ENCODE data around the gene WWTR1. TPM values are rescaled to one million over a fixed set of nuclear protein-coding genes. Genes with fewer than 3 reads are reported as not detected.

The WWTR1 gene
- total RNA-seq, 1 donor from 2014 or later: 98.0 TPM

GRCh38 chr3:149701977-149702350, 44.1 kb upstream of the WWTR1 start:
- Mint-ChIP-seq H3K27ac (no peak overlapping the region), H3K27me3 (ENCODE audit: low read depth) (no peaks in the 10 kb centered on the region), H3K36me3 (peaks cover 3% of the 10 kb centered on the region), H3K4me1 (peaks cover 4% of the 10 kb centered on the region), H3K4me3 (no peak overlapping the region), H3K9me3 (peaks cover 20% of the 10 kb centered on the region)
- TF ChIP-seq, protein P1, sequence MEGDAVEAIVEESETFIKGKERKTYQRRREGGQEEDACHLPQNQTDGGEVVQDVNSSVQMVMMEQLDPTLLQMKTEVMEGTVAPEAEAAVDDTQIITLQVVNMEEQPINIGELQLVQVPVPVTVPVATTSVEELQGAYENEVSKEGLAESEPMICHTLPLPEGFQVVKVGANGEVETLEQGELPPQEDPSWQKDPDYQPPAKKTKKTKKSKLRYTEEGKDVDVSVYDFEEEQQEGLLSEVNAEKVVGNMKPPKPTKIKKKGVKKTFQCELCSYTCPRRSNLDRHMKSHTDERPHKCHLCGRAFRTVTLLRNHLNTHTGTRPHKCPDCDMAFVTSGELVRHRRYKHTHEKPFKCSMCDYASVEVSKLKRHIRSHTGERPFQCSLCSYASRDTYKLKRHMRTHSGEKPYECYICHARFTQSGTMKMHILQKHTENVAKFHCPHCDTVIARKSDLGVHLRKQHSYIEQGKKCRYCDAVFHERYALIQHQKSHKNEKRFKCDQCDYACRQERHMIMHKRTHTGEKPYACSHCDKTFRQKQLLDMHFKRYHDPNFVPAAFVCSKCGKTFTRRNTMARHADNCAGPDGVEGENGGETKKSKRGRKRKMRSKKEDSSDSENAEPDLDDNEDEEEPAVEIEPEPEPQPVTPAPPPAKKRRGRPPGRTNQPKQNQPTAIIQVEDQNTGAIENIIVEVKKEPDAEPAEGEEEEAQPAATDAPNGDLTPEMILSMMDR (IDR thresholded peaks at IDR 0.05; ENCODE audit: unreplicated experiment): no peak
- DNase-seq (ENCODE audit: low spot score in 2 of 2, unreplicated experiment in 2 of 2): no peak

GRCh38 chr3:149701206-149701976, 43.6 kb upstream of the WWTR1 start:
- peaks cover 26% of the 10 kb centered on the region for H3K9me3 Mint-ChIP-seq
- peaks cover 3% of the 10 kb centered on the region for H3K36me3 Mint-ChIP-seq
- TF ChIP-seq, protein P1 (IDR thresholded peaks at IDR 0.05; ENCODE audit: unreplicated experiment): no peak
- no peaks in the 10 kb centered on the region for H3K27me3 Mint-ChIP-seq (ENCODE audit: low read depth)
- DNase-seq (ENCODE audit: low spot score in 2 of 2, unreplicated experiment in 2 of 2): no peak
- no peak overlapping the region for H3K27ac Mint-ChIP-seq
- no peak overlapping the region for H3K4me3 Mint-ChIP-seq
- peaks cover 4% of the 10 kb centered on the region for H3K4me1 Mint-ChIP-seq

- Mint-ChIP-seq H3K36me3 (peaks cover 6% of the 10 kb centered on the region), H3K4me3 (no peak overlapping the region), H3K4me1 (no peaks in the 10 kb centered on the region), H3K27me3 (ENCODE audit: low read depth) (no peaks in the 10 kb centered on the region), H3K9me3 (peaks cover 27% of the 10 kb centered on the region), H3K27ac (no peak overlapping the region)
- TF ChIP-seq, protein P1 (IDR thresholded peaks at IDR 0.05; ENCODE audit: unreplicated experiment): no peak
- no peak for DNase-seq (ENCODE audit: low spot score in 2 of 2, unreplicated experiment in 2 of 2)
Observed at GRCh38 chr3:149688122-149688757, 30.4 kb upstream of the WWTR1 start.

DNA sequence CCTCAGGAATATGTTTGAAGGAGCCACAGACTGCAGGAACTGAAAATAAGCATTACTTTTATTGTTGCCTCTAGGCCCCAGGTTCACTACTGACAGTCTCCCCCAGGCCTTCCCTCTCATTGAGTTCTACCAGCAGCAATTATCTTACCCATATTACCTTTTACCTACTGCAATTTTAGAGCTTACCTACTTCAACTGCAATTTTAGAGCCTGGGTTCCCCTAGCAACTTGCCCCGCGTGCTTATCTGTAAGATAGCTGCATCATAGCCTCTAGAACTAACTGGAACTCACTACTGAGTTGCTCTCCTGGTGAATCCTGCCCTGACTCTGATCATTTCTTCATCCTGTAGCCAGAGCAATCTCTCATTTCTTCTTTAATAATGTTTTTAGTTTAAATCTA, 29.2 kb upstream of the WWTR1 start:
- no peaks in the 10 kb centered on the region for H3K27me3 Mint-ChIP-seq (ENCODE audit: low read depth)
- no peaks in the 10 kb centered on the region for H3K4me1 Mint-ChIP-seq
- peaks cover 22% of the 10 kb centered on the region for H3K9me3 Mint-ChIP-seq
- no peak overlapping the region for H3K27ac Mint-ChIP-seq
- peaks cover 6% of the 10 kb centered on the region for H3K36me3 Mint-ChIP-seq
- H3K4me3 Mint-ChIP-seq: no peak overlapping the region
- DNase-seq (ENCODE audit: low spot score in 2 of 2, unreplicated experiment in 2 of 2): no peak
- TF ChIP-seq, protein P1 (IDR thresholded peaks at IDR 0.05; ENCODE audit: unreplicated experiment): no peak

DNA sequence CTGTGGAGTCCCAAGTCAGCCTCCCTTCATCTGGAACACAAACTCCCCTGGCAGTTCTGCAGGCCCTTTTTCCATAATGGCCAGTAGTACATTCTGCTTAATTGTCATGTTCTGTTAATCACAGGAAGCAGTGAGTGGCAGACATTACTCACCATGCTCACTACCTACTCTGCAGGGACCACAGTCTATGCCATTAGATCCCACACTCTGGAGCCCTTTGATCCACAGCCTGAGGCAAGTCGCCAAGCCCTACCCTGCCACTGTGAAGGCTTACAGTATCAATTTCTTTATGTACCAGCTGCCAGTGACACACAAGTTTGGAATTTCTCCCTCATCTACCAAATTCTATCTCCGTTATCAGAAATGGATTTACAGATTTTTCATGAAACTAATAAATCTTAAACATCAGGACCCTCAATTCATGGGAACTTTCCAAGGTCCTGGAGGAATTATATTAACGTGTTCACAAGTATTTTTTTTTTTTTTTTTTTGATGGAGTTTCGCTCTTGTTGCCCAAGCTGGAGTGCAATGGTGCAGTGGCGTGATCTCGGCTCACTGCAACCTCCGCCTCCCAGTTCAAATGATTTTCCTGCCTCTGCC, 20.6 kb upstream of the WWTR1 start:
- H3K4me3 Mint-ChIP-seq: no peak overlapping the region

More for the DNA sequence above, 20.6 kb upstream of the WWTR1 start:
- Mint-ChIP-seq H3K9me3 (peaks cover 5% of the 10 kb centered on the region), H3K27me3 (ENCODE audit: low read depth) (no peaks in the 10 kb centered on the region), H3K4me1 (peaks cover 19% of the 10 kb centered on the region), H3K27ac (no peak overlapping the region), H3K36me3 (no peaks in the 10 kb centered on the region)
- TF ChIP-seq, protein P1 (IDR thresholded peaks at IDR 0.05; ENCODE audit: unreplicated experiment): no peak
- DNase-seq (ENCODE audit: low spot score in 2 of 2, unreplicated experiment in 2 of 2): no peak
